ENCODE results near the gene DCTPP1.

Gene DCTPP1

GRCh38 chr16:30380072-30380802 is 49.6 kb downstream of the DCTPP1 start:
- DNase-seq: no peak

GRCh38 chr16:30379158-30379783 is 50.6 kb downstream of the DCTPP1 start:
- DNase-seq: no peak

- peak; percentile 98 for DNase-seq
Measured at GRCh38 chr16:30378236-30379157, 51.3 kb downstream of the DCTPP1 start.

- peak; percentile 88 for DNase-seq
Measured at GRCh38 chr16:30377812-30378235, 52.0 kb downstream of the DCTPP1 start.

GRCh38 chr16:30377050-30377811 is 52.6 kb downstream of the DCTPP1 start:
- DNase-seq: no peak

GRCh38 chr16:30376461-30376902 is 53.3 kb downstream of the DCTPP1 start:
- DNase-seq: no peak

- no peak for DNase-seq
Measured at GRCh38 chr16:30375864-30376263, 54.0 kb downstream of the DCTPP1 start.

GRCh38 chr16:30374538-30374937 is 55.3 kb downstream of the DCTPP1 start, which contains the start of gene MYL11:
Gene MYL11 (plus strand): TSS chr16:30374802. CDS start chr16:30374858, 56 bp downstream.
- DNase-seq: no peak
